Esophagus muscularis mucosa (tissue), 4 donors: ENCODE measurements around the gene MET.

Source experiments
- EP300 ChIP-seq: sonication (generic); formaldehyde crosslinking; IDR thresholded peaks from one replicate; pipeline ENCODE4 v1.6.1; 2017; ENCODE audit warnings: antibody characterized with exemption
- POLR2AphosphoS5 ChIP-seq, 2 donors: sonication (generic); formaldehyde crosslinking; IDR thresholded peaks; one replicate each; pipeline ENCODE4 v1.6.1; 2017; ENCODE audit warnings: antibody characterized with exemption in 2 of 2
- TF ChIP-seq, protein P1 (sequence below), 3 experiments: fragments of 200-600 bp in 2 of 3; fragments of 450-650 bp in 1 of 3; sonication (generic) in 2 of 3; IDR thresholded peaks; one replicate each; pipeline ENCODE4 v1.5.1; 2017 to 2019; ENCODE audit warnings: antibody characterized with exemption in 3 of 3, mild to moderate bottlenecking in 2 of 3, moderate library complexity in 1 of 3

DNA sequence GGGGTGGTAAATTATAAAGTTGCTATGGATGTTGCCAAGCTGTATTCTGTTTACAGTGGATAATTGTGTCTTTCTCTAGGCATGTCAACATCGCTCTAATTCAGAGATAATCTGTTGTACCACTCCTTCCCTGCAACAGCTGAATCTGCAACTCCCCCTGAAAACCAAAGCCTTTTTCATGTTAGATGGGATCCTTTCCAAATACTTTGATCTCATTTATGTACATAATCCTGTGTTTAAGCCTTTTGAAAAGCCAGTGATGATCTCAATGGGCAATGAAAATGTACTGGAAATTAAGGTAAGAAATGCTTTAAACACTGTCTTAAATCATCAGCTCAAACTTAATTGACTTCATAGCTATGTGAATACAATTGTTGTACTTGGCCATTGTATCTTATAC lies 91.0 kb downstream of the MET start:
- TF ChIP-seq, protein P1, sequence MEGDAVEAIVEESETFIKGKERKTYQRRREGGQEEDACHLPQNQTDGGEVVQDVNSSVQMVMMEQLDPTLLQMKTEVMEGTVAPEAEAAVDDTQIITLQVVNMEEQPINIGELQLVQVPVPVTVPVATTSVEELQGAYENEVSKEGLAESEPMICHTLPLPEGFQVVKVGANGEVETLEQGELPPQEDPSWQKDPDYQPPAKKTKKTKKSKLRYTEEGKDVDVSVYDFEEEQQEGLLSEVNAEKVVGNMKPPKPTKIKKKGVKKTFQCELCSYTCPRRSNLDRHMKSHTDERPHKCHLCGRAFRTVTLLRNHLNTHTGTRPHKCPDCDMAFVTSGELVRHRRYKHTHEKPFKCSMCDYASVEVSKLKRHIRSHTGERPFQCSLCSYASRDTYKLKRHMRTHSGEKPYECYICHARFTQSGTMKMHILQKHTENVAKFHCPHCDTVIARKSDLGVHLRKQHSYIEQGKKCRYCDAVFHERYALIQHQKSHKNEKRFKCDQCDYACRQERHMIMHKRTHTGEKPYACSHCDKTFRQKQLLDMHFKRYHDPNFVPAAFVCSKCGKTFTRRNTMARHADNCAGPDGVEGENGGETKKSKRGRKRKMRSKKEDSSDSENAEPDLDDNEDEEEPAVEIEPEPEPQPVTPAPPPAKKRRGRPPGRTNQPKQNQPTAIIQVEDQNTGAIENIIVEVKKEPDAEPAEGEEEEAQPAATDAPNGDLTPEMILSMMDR (IDR thresholded peaks at IDR 0.05): no peak
- TF ChIP-seq EP300 (no peak), POLR2AphosphoS5 (IDR thresholded peaks at IDR 0.05) (no peak)
